Neural progenitor cell (in vitro differentiated cells): ENCODE data around the gene BEST2. TPM values are rescaled to one million over a fixed set of nuclear protein-coding genes. Genes with fewer than 3 reads are reported as not detected.

Experiments
- DNase-seq: peaks from one replicate; pipeline ENCODE4 v3.0.0-alpha.2; 2016; ENCODE audit warnings: low spot score
- H2AFZ ChIP-seq: fragments of 200-600 bp; sonication (generic); replicated peaks from 2 replicates; pipeline ENCODE4 v1.6.1; 2016; ENCODE audit warnings: antibody characterized with exemption
- H3F3A ChIP-seq: fragments of 200-600 bp; sonication (generic); 2 replicates; pipeline ENCODE4 v1.6.1; 2016; ENCODE audit warnings: antibody characterized with exemption, low read depth
- H3K27ac ChIP-seq: fragments of 200-600 bp; sonication (generic); 2 replicates; pipeline ENCODE4 v1.5.1; 2016; ENCODE audit warnings: mild to moderate bottlenecking
- H3K27me3 ChIP-seq: fragments of 200-600 bp; sonication (generic); 2 replicates; pipeline ENCODE4 v1.6.1; 2016; ENCODE audit warnings: mild to moderate bottlenecking, moderate library complexity
- H3K36me3 ChIP-seq: fragments of 200-600 bp; sonication (generic); 2 replicates; pipeline ENCODE4 v1.5.1; 2016
- H3K4me1 ChIP-seq: fragments of 200-600 bp; sonication (generic); 2 replicates; pipeline ENCODE4 v1.6.1; 2016; ENCODE audit warnings: mixed run types
- H3K4me2 ChIP-seq: fragments of 200-600 bp; sonication (generic); 2 replicates; pipeline ENCODE4 v1.6.1; 2016
- H3K4me3 ChIP-seq: fragments of 200-600 bp; sonication (generic); 2 replicates; pipeline ENCODE4 v1.5.1; 2016
- H3K79me2 ChIP-seq: fragments of 200-600 bp; sonication (generic); 2 replicates; pipeline ENCODE4 v1.6.1; 2016; ENCODE audit warnings: low read depth
- H3K9ac ChIP-seq: fragments of 200-600 bp; sonication (generic); 2 replicates; pipeline ENCODE4 v1.6.1; 2016
- H3K9me3 ChIP-seq: fragments of 200-600 bp; sonication (generic); 2 replicates; pipeline ENCODE4 v1.5.1; 2016; ENCODE audit warnings: low read depth
- H4K20me1 ChIP-seq: fragments of 200-600 bp; sonication (generic); 2 replicates; pipeline ENCODE4 v1.6.1; 2016; ENCODE audit warnings: low read depth
- H3K27ac Mint-ChIP-seq: 3 replicates; pipeline ENCODE4 v1.8.0; 2021; ENCODE audit warnings: mixed read lengths
- H3K27me3 Mint-ChIP-seq: 2 replicates; pipeline ENCODE4 v1.8.0; 2022; ENCODE audit warnings: low read depth, mild to moderate bottlenecking, inconsistent platforms, moderate library complexity, mixed read lengths; ENCODE audit not compliant: insufficient read depth
- H3K36me3 Mint-ChIP-seq: 3 replicates; pipeline ENCODE4 v1.8.0; 2021; ENCODE audit warnings: mixed read lengths
- H3K4me1 Mint-ChIP-seq: 3 replicates; pipeline ENCODE4 v1.8.0; 2021; ENCODE audit warnings: mixed read lengths
- H3K4me3 Mint-ChIP-seq: 3 replicates; pipeline ENCODE4 v1.8.0; 2021; ENCODE audit warnings: mild to moderate bottlenecking, moderate library complexity, mixed read lengths
- H3K9me3 Mint-ChIP-seq: 3 replicates; pipeline ENCODE4 v1.8.0; 2020; ENCODE audit warnings: mixed read lengths
- EZH2 ChIP-seq: fragments of 200-600 bp; sonication (generic); IDR thresholded peaks from 2 replicates; pipeline ENCODE4 v1.6.1; 2017; ENCODE audit warnings: antibody characterized with exemption, mild to moderate bottlenecking, moderate library complexity
- EZH2phosphoT487 ChIP-seq: fragments of 200-600 bp; sonication (generic); IDR thresholded peaks from 2 replicates; pipeline ENCODE4 v1.6.1; 2017; ENCODE audit warnings: antibody characterized with exemption
- total RNA-seq: library from RNA; depleted of rRNA; stranded (reverse); fragments of >200 nt; gene quantifications from 2 replicates; pipeline ENCODE4 v1.2.3, GENCODE V29; 2015; ENCODE audit warnings: low replicate concordance
- TF ChIP-seq, protein P1 (sequence below): fragments of 200-600 bp; sonication (generic); IDR thresholded peaks from 2 replicates; pipeline ENCODE4 v1.5.1; 2017; ENCODE audit warnings: antibody characterized with exemption, mild to moderate bottlenecking

Gene BEST2
- total RNA-seq, 1 donor from 2014 or later = not detected

GRCh38 chr19:12794196-12794941 lies 42.8 kb downstream of the BEST2 start:
- Histone ChIP-seq H3K27me3 (peaks cover 39% of the 10 kb centered on the region), H3K4me2 (peak overlapping the region; percentile 84), H3K36me3 (no peaks in the 10 kb centered on the region), H3K9ac (no peak overlapping the region), H3K4me3 (peak overlapping the region; percentile 61), H3K4me1 (peaks cover 23% of the 10 kb centered on the region), H3K27ac (no peak overlapping the region), H4K20me1 (peaks cover 10% of the 10 kb centered on the region), H2AFZ (no peak overlapping the region), H3K9me3 (no peaks in the 10 kb centered on the region), H3F3A (peaks cover 77% of the 10 kb centered on the region), H3K79me2 (peaks cover 2% of the 10 kb centered on the region)
- peak overlapping the region; percentile 5 for H3K27ac Mint-ChIP-seq
- H3K36me3 Mint-ChIP-seq = peaks cover 4% of the 10 kb centered on the region
- DNase-seq = no peak
- peak overlapping the region; percentile 78 for H3K4me3 Mint-ChIP-seq
- H3K4me1 Mint-ChIP-seq = peaks cover 26% of the 10 kb centered on the region
- TF ChIP-seq EZH2phosphoT487 (no peak), EZH2 (no peak)
- TF ChIP-seq, protein P1, sequence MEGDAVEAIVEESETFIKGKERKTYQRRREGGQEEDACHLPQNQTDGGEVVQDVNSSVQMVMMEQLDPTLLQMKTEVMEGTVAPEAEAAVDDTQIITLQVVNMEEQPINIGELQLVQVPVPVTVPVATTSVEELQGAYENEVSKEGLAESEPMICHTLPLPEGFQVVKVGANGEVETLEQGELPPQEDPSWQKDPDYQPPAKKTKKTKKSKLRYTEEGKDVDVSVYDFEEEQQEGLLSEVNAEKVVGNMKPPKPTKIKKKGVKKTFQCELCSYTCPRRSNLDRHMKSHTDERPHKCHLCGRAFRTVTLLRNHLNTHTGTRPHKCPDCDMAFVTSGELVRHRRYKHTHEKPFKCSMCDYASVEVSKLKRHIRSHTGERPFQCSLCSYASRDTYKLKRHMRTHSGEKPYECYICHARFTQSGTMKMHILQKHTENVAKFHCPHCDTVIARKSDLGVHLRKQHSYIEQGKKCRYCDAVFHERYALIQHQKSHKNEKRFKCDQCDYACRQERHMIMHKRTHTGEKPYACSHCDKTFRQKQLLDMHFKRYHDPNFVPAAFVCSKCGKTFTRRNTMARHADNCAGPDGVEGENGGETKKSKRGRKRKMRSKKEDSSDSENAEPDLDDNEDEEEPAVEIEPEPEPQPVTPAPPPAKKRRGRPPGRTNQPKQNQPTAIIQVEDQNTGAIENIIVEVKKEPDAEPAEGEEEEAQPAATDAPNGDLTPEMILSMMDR = no peak
- no peaks in the 10 kb centered on the region for H3K9me3 Mint-ChIP-seq
- H3K27me3 Mint-ChIP-seq = peaks cover 6% of the 10 kb centered on the region

- Histone ChIP-seq H3K9me3 (no peaks in the 10 kb centered on the region), H3K4me1 (peaks cover 23% of the 10 kb centered on the region), H2AFZ (no peak overlapping the region), H3K27me3 (peaks cover 39% of the 10 kb centered on the region), H3F3A (peaks cover 79% of the 10 kb centered on the region), H3K36me3 (no peaks in the 10 kb centered on the region), H3K27ac (no peak overlapping the region), H3K4me3 (no peak overlapping the region), H3K4me2 (no peak overlapping the region), H3K9ac (no peak overlapping the region), H3K79me2 (peaks cover 8% of the 10 kb centered on the region), H4K20me1 (peaks cover 12% of the 10 kb centered on the region)
- no peak for DNase-seq
- Mint-ChIP-seq H3K9me3 (no peaks in the 10 kb centered on the region), H3K27ac (no peak overlapping the region), H3K36me3 (peaks cover 7% of the 10 kb centered on the region), H3K4me3 (peak overlapping the region; percentile 78), H3K4me1 (peaks cover 26% of the 10 kb centered on the region), H3K27me3 (peaks cover 6% of the 10 kb centered on the region)
- TF ChIP-seq EZH2phosphoT487 (no peak), EZH2 (no peak)
- TF ChIP-seq, protein P1 = no peak
Measured at GRCh38 chr19:12794971-12795381, 43.4 kb downstream of the BEST2 start.

GRCh38 chr19:12796146-12797071 lies 44.8 kb downstream of the BEST2 start:
- no peak overlapping the region for H3K4me3 ChIP-seq

More at GRCh38 chr19:12796146-12797071, 44.8 kb downstream of the BEST2 start:
- H4K20me1 ChIP-seq = peaks cover 22% of the 10 kb centered on the region
- Mint-ChIP-seq H3K4me3 (peak overlapping the region; percentile 75), H3K4me1 (peaks cover 23% of the 10 kb centered on the region), H3K9me3 (no peaks in the 10 kb centered on the region), H3K36me3 (peaks cover 7% of the 10 kb centered on the region), H3K27me3 (peaks cover 4% of the 10 kb centered on the region), H3K27ac (peak overlapping the region; percentile 80)
- H2AFZ ChIP-seq = no peak overlapping the region
- TF ChIP-seq, protein P1 = peak; percentile 90
- TF ChIP-seq EZH2phosphoT487 = no peak
- no peaks in the 10 kb centered on the region for H3K9me3 ChIP-seq
- DNase-seq = peak; percentile 93
- H3K36me3 ChIP-seq = no peaks in the 10 kb centered on the region
- H3K79me2 ChIP-seq = peaks cover 23% of the 10 kb centered on the region
- H3K4me1 ChIP-seq = peaks cover 20% of the 10 kb centered on the region
- peaks cover 66% of the 10 kb centered on the region for H3F3A ChIP-seq
- no peak overlapping the region for H3K9ac ChIP-seq
- H3K27ac ChIP-seq = no peak overlapping the region
- no peak overlapping the region for H3K4me2 ChIP-seq
- peaks cover 27% of the 10 kb centered on the region for H3K27me3 ChIP-seq
